ENCODE measurements around the gene MPG. TPM values are rescaled to one million over a fixed set of nuclear protein-coding genes. Genes with fewer than 3 reads are reported as not detected.

MPG gene
- total and polyA plus RNA-seq, 10 of the 15 experiments (the other 5 are each of a cell fraction or from before 2014, with no cell fraction given) = 0.32 to 193 (median 55.7) TPM

DNA sequence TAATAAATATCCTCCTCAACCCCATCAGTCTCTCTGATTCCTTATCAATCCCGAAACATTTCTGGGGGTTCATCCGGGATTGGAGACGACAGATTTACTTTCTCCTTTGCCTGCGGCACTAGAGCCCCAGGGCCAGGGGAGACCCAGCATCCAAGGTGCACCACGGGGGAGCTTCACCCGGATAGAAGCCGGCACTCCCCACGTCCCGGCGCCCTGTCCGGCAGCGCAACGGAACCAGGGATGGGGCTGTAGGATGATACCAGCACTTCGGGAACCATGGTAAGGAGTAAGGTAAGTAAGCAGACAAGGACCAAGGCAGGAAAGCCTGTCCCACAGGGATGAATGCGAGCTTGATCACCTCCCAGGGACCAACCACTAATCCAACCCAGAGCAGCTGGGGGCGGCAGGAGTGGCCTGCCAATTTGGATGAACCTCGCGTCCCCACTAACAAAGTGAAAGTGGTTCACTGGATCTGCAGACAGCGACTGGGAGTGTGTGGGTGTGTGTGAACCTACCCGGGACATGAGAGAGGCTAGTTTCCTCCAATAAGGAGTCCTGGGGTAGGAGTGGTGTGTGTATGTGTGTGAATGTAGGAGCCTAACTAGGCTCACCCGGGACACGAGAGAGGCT, 36.5 kb upstream of the MPG start:
- 91% methylated on average over 21 of the region's 22 CpGs for WGBS (ENCODE audit: insufficient coverage, insufficient replicate concordance, low lambda C conversion rate, missing lambda C conversion rate)
- no peaks in the 10 kb centered on the region for H3K27me3 ChIP-seq (replicated peaks in 1 of 2; ENCODE audit: control insufficient read depth in 2 of 2, insufficient read depth in 2 of 2, low read length in 1 of 2)
- no peak for FAIRE-seq
- H3K79me2 ChIP-seq (ENCODE audit: control insufficient read depth, insufficient read depth, low read length) = no peaks in the 10 kb centered on the region
- RAD21 ChIA-PET (ENCODE audit: unreplicated experiment) = no interaction called here
- in situ Hi-C loops (cut with MboI) (no loop called here), intact Hi-C loops (cut with micrococcal nuclease; ENCODE audit: unreplicated experiment) (no loop called here)
- no peaks in the 10 kb centered on the region for H4K20me1 ChIP-seq (ENCODE audit: control insufficient read depth, insufficient read depth)
- no peaks in the 10 kb centered on the region for H3K9me3 ChIP-seq (replicated peaks; ENCODE audit: control insufficient read depth, insufficient read depth, low read length)
- peaks cover 20% of the 10 kb centered on the region for H3K4me1 ChIP-seq (ENCODE audit: control insufficient read depth, insufficient read depth, low read length)
- no TSS peak for BruUV-seq (replicated peaks)
- DNase-seq (ENCODE audit: low read depth, low spot score) = no peak
- no peak overlapping the region for H3K4me2 ChIP-seq (ENCODE audit: control insufficient read depth, insufficient read depth)
- H3K4me3 ChIP-seq = no peak overlapping the region
- CTCF ChIA-PET = interaction anchor here (0.9 kb wide), 1 partner anchor 24 kb away, joined by 3 read pairs; no protein-coding TSS in a partner anchor
- no peak overlapping the region for H3K9ac ChIP-seq (ENCODE audit: control insufficient read depth, insufficient read depth, low read length)
- H3K27ac ChIP-seq (ENCODE audit: control insufficient read depth, insufficient read depth) = no peak overlapping the region
- POLR2A ChIA-PET = interaction anchor here (1.0 kb wide), 1 partner anchor 12 kb away, joined by 3 read pairs; the partner anchor contains the start of genes POLR3K and SNRNP25
- SMC1A ChIA-PET (ENCODE audit: uncharacterized antibody, unreplicated experiment) = no interaction called here
- H2AFZ ChIP-seq (ENCODE audit: control insufficient read depth, low read depth, low read length) = no peak overlapping the region
- H3K36me3 ChIP-seq (ENCODE audit: control insufficient read depth in 2 of 2, insufficient read depth in 2 of 2, low read length in 1 of 2) = peaks cover 10 to 12% of the 10 kb centered on the region in 2 experiments
- ATAC-seq = no peak
- TF ChIP-seq RAD51 (IDR thresholded peaks at IDR 0.05) (no peak), GATAD2B (conservative IDR thresholded peaks at IDR 0.05; ENCODE audit: low read depth) (no peak), HDAC6 (IDR thresholded peaks at IDR 0.05; ENCODE audit: unreplicated experiment) (no peak), GABPA (IDR thresholded peaks at IDR 0.05; ENCODE audit: low read depth) (no peak), NR2F1 (conservative IDR thresholded peaks at IDR 0.05) (no peak), SIN3A (IDR thresholded peaks at IDR 0.05; ENCODE audit: low read depth, low read length) (no peak), MYB (IDR thresholded peaks at IDR 0.05; ENCODE audit: borderline replicate concordance, low read depth, low read length) (no peak), CBX3 (IDR thresholded peaks at IDR 0.05; ENCODE audit: borderline replicate concordance, low read depth) (no peak), MTA3 (IDR thresholded peaks at IDR 0.05; ENCODE audit: borderline replicate concordance, low read length) (no peak), ETV6 (conservative IDR thresholded peaks at IDR 0.05 in 1 of 2, IDR thresholded peaks at IDR 0.05 in 1 of 2; ENCODE audit: borderline replicate concordance in 1 of 2, low read depth in 1 of 2) (no peak), WRNIP1 (IDR thresholded peaks at IDR 0.05; ENCODE audit: borderline replicate concordance, low read depth, low read length) (no peak)
- TF ChIP-seq, protein P1, sequence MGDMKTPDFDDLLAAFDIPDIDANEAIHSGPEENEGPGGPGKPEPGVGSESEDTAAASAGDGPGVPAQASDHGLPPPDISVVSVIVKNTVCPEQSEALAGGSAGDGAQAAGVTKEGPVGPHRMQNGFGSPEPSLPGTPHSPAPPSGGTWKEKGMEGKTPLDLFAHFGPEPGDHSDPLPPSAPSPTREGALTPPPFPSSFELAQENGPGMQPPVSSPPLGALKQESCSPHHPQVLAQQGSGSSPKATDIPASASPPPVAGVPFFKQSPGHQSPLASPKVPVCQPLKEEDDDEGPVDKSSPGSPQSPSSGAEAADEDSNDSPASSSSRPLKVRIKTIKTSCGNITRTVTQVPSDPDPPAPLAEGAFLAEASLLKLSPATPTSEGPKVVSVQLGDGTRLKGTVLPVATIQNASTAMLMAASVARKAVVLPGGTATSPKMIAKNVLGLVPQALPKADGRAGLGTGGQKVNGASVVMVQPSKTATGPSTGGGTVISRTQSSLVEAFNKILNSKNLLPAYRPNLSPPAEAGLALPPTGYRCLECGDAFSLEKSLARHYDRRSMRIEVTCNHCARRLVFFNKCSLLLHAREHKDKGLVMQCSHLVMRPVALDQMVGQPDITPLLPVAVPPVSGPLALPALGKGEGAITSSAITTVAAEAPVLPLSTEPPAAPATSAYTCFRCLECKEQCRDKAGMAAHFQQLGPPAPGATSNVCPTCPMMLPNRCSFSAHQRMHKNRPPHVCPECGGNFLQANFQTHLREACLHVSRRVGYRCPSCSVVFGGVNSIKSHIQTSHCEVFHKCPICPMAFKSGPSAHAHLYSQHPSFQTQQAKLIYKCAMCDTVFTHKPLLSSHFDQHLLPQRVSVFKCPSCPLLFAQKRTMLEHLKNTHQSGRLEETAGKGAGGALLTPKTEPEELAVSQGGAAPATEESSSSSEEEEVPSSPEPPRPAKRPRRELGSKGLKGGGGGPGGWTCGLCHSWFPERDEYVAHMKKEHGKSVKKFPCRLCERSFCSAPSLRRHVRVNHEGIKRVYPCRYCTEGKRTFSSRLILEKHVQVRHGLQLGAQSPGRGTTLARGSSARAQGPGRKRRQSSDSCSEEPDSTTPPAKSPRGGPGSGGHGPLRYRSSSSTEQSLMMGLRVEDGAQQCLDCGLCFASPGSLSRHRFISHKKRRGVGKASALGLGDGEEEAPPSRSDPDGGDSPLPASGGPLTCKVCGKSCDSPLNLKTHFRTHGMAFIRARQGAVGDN (IDR thresholded peaks at IDR 0.05) = no peak
- TF ChIP-seq, protein P2, sequence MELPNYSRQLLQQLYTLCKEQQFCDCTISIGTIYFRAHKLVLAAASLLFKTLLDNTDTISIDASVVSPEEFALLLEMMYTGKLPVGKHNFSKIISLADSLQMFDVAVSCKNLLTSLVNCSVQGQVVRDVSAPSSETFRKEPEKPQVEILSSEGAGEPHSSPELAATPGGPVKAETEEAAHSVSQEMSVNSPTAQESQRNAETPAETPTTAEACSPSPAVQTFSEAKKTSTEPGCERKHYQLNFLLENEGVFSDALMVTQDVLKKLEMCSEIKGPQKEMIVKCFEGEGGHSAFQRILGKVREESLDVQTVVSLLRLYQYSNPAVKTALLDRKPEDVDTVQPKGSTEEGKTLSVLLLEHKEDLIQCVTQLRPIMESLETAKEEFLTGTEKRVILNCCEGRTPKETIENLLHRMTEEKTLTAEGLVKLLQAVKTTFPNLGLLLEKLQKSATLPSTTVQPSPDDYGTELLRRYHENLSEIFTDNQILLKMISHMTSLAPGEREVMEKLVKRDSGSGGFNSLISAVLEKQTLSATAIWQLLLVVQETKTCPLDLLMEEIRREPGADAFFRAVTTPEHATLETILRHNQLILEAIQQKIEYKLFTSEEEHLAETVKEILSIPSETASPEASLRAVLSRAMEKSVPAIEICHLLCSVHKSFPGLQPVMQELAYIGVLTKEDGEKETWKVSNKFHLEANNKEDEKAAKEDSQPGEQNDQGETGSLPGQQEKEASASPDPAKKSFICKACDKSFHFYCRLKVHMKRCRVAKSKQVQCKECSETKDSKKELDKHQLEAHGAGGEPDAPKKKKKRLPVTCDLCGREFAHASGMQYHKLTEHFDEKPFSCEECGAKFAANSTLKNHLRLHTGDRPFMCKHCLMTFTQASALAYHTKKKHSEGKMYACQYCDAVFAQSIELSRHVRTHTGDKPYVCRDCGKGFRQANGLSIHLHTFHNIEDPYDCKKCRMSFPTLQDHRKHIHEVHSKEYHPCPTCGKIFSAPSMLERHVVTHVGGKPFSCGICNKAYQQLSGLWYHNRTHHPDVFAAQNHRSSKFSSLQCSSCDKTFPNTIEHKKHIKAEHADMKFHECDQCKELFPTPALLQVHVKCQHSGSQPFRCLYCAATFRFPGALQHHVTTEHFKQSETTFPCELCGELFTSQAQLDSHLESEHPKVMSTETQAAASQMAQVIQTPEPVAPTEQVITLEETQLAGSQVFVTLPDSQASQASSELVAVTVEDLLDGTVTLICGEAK (IDR thresholded peaks at IDR 0.05; ENCODE audit: borderline replicate concordance) = no peak

Data from GM12878 (cell line).